ENCODE data around the gene NECTIN2. TPM values are rescaled to one million over a fixed set of nuclear protein-coding genes. Genes with fewer than 3 reads are reported as not detected.
A peak's percentile ranks its signal among the peaks of the same experiment; 100 is the strongest.
"Not testable (repeated sequence)": the region's sequence is repeated elsewhere in the genome, so short reads cannot be mapped to it uniquely, and the experiment has no call there.

Gene NECTIN2
- total RNA-seq, 4 donors from 2014 or later: 25.6 to 171 (median 122) TPM

GRCh38 chr19:44883922-44884321 lies 37.8 kb downstream of the NECTIN2 start:
- Histone ChIP-seq H3K27ac (no peak overlapping the region), H3K9me3 (no peaks in the 10 kb centered on the region), H3K4me1 (no peaks in the 10 kb centered on the region), H3K4me3 (no peak overlapping the region), H3K36me3 (peaks cover 0 to 46% (median 0%) of the 10 kb centered on the region in 3 donors), H3K27me3 (no peaks in the 10 kb centered on the region)
- TF ChIP-seq CTCF (IDR thresholded peaks at IDR 0.05): no peak
- no peak for DNase-seq

GRCh38 chr19:44884566-44884965 lies 38.5 kb downstream of the NECTIN2 start:
- no peak overlapping the region for H3K4me3 ChIP-seq
- H3K9me3 ChIP-seq: no peaks in the 10 kb centered on the region
- no peak overlapping the region for H3K27ac ChIP-seq
- H3K36me3 ChIP-seq: peaks cover 0 to 46% (median 0%) of the 10 kb centered on the region in 3 donors
- no peak for DNase-seq
- H3K4me1 ChIP-seq: peaks cover 0 to 3% (median under 1%) of the 10 kb centered on the region in 4 donors
- TF ChIP-seq CTCF (IDR thresholded peaks at IDR 0.05) (no peak), POLR2A (IDR thresholded peaks at IDR 0.05) (no peak)
- no peaks in the 10 kb centered on the region for H3K27me3 ChIP-seq

DNA sequence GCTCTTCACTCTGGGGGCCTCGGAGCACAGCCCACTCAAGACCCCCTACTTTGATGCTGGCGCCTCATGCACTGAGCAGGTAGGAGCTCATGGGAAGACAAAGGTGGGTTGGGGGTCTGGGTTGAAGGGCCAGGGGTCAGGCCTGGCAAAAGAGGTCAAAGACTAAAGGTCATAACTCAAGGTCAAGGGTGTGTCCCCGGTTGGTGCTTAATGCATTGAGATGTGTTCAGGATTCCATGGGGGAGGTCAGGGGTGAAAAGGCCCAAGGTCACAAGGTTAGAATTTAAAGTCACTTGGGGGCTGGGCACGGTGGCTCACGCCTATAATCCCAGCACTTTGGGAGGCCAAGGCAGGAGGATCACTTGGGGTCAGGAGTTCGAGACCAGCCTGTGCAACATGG lies 40.0 kb downstream of the NECTIN2 start:
- TF ChIP-seq CTCF (IDR thresholded peaks at IDR 0.05): no peak
- no peak for TF ChIP-seq POLR2A (IDR thresholded peaks at IDR 0.05)
- Histone ChIP-seq H3K9me3 (no peaks in the 10 kb centered on the region), H3K36me3 (peaks cover 0 to 46% (median 0%) of the 10 kb centered on the region in 3 donors)

GRCh38 chr19:44887648-44888047 lies 41.6 kb downstream of the NECTIN2 start:
- Histone ChIP-seq H3K36me3 (peaks cover 0 to 47% (median 0%) of the 10 kb centered on the region in 3 donors), H3K9me3 (no peaks in the 10 kb centered on the region), H3K27ac (no peak overlapping the region), H3K4me1 (peaks cover 0 to 22% (median 8%) of the 10 kb centered on the region in 4 donors), H3K4me3 (no peak overlapping the region), H3K27me3 (no peaks in the 10 kb centered on the region)
- TF ChIP-seq CTCF (IDR thresholded peaks at IDR 0.05) (no peak), POLR2A (IDR thresholded peaks at IDR 0.05) (no peak)
- no peak for DNase-seq

More for the DNA sequence above, 40.0 kb downstream of the NECTIN2 start:
- no peaks in the 10 kb centered on the region for H3K27me3 ChIP-seq
- DNase-seq: no peak
- H3K27ac ChIP-seq: no peak overlapping the region
- no peak overlapping the region for H3K4me3 ChIP-seq
- H3K4me1 ChIP-seq: peaks cover 0 to 9% (median 3%) of the 10 kb centered on the region in 4 donors

- not testable (repeated sequence) for H3K27me3 ChIP-seq, DNase-seq, H3K4me3 ChIP-seq, H3K27ac ChIP-seq, H3K9me3 ChIP-seq
- Histone ChIP-seq H3K4me1 (peaks cover 0 to 23% (median 8%) of the 10 kb centered on the region in 4 donors), H3K36me3 (peaks cover 0 to 50% (median 0%) of the 10 kb centered on the region in 3 donors)
Measured at GRCh38 chr19:44888335-44888734, 42.2 kb downstream of the NECTIN2 start.

GRCh38 chr19:44889830-44890365 lies 43.8 kb downstream of the NECTIN2 start:
- Histone ChIP-seq H3K9me3 (no peaks in the 10 kb centered on the region), H3K36me3 (peaks cover 0 to 57% (median 0%) of the 10 kb centered on the region in 3 donors), H3K4me3 (peak overlapping the region; percentile 60 to 100 (median 64)), H3K27ac (peak overlapping the region; percentile 90 to 98 (median 94)), H3K27me3 (no peaks in the 10 kb centered on the region), H3K4me1 (peaks cover 0 to 23% (median 8%) of the 10 kb centered on the region in 4 donors)
- TF ChIP-seq POLR2A (IDR thresholded peaks at IDR 0.05): no peak
- TF ChIP-seq CTCF (IDR thresholded peaks at IDR 0.05): no peak
- no peak for DNase-seq

Data from Peyer's patch (tissue), 4 donors.